H9 (cell line): ENCODE measurements around the gene CSRP3. TPM values are rescaled to one million over a fixed set of nuclear protein-coding genes. Genes with fewer than 3 reads are reported as not detected.

Experiments used
- DNase-seq: peaks from one replicate; pipeline ENCODE4 v3.0.0-alpha.2; 2017
- H2AFZ ChIP-seq: one replicate; pipeline ENCODE4 v1.6.1; 2013; ENCODE audit warnings: mild to moderate bottlenecking, low read length, control low read depth, moderate library complexity
- H2AK5ac ChIP-seq: 2 replicates; pipeline ENCODE4 v1.6.1; 2013; ENCODE audit warnings: low read length, control low read depth, mixed read lengths; ENCODE audit not compliant: insufficient read length
- H2BK120ac ChIP-seq: one replicate; pipeline ENCODE4 v1.6.1; 2013; ENCODE audit warnings: low read depth, mild to moderate bottlenecking, low read length, control low read depth, inconsistent platforms; ENCODE audit not compliant: poor library complexity, severe bottlenecking
- H2BK12ac ChIP-seq: 2 replicates; pipeline ENCODE4 v1.6.1; 2013; ENCODE audit warnings: low read length, control low read depth, mixed read lengths, low read depth; ENCODE audit not compliant: insufficient read length
- H2BK15ac ChIP-seq: 2 replicates; pipeline ENCODE4 v1.6.1; 2013; ENCODE audit warnings: low read depth, low read length, control low read depth
- H2BK20ac ChIP-seq: one replicate; pipeline ENCODE4 v1.6.1; 2013; ENCODE audit warnings: low read depth, mild to moderate bottlenecking, low read length, control low read depth, inconsistent platforms; ENCODE audit not compliant: poor library complexity, severe bottlenecking
- H2BK5ac ChIP-seq: 2 replicates; pipeline ENCODE4 v1.6.1; 2013; ENCODE audit warnings: low read length, control low read depth, mixed read lengths; ENCODE audit not compliant: insufficient read length
- H3K14ac ChIP-seq: 2 replicates; pipeline ENCODE4 v1.6.1; 2013; ENCODE audit warnings: low read length, control low read depth; ENCODE audit not compliant: insufficient read depth
- H3K18ac ChIP-seq: 2 replicates; pipeline ENCODE4 v1.6.1; 2013; ENCODE audit warnings: low read depth, mild to moderate bottlenecking, mixed read lengths, low read length, control low read depth; ENCODE audit not compliant: insufficient read length
- H3K23ac ChIP-seq: 2 replicates; pipeline ENCODE4 v1.6.1; 2013; ENCODE audit warnings: low read length, control low read depth, mixed read lengths, low read depth; ENCODE audit not compliant: insufficient read length
- H3K23me2 ChIP-seq: 2 replicates; pipeline ENCODE4 v1.6.1; 2013; ENCODE audit warnings: low read depth, mild to moderate bottlenecking, mixed read lengths, low read length, control low read depth; ENCODE audit not compliant: insufficient read length, poor library complexity, severe bottlenecking
- H3K27ac ChIP-seq: 2 replicates; pipeline ENCODE4 v1.5.1; 2013; ENCODE audit warnings: low read length, control low read depth, mixed read lengths, low read depth; ENCODE audit not compliant: insufficient read length
- H3K27me3 ChIP-seq: 2 replicates; pipeline ENCODE4 v1.6.1; 2013; ENCODE audit warnings: low read length, control low read depth, inconsistent platforms; ENCODE audit not compliant: insufficient read depth
- H3K4ac ChIP-seq: 2 replicates; pipeline ENCODE4 v1.6.1; 2013; ENCODE audit warnings: low read depth, mild to moderate bottlenecking, control low read depth, inconsistent platforms, low read length, moderate library complexity
- H3K4me1 ChIP-seq: 2 replicates; pipeline ENCODE4 v1.6.1; 2013; ENCODE audit warnings: low read length, control low read depth, inconsistent platforms; ENCODE audit not compliant: insufficient read depth
- H3K4me2 ChIP-seq: 2 replicates; pipeline ENCODE4 v1.6.1; 2013; ENCODE audit warnings: low read length, control low read depth, mixed read lengths; ENCODE audit not compliant: insufficient read length, insufficient read depth
- H3K56ac ChIP-seq: 2 replicates; pipeline ENCODE4 v1.6.1; 2013; ENCODE audit warnings: low read depth, mild to moderate bottlenecking, mixed read lengths, low read length, control low read depth; ENCODE audit not compliant: insufficient read length
- H3K79me1 ChIP-seq: 2 replicates; pipeline ENCODE4 v1.6.1; 2013; ENCODE audit warnings: low read depth, mild to moderate bottlenecking, moderate library complexity, low read length, control low read depth, inconsistent platforms; ENCODE audit not compliant: insufficient read depth, poor library complexity, severe bottlenecking
- H3K79me2 ChIP-seq: 2 replicates; pipeline ENCODE4 v1.6.1; 2013; ENCODE audit warnings: low read length, control low read depth, inconsistent platforms; ENCODE audit not compliant: insufficient read depth
- H3K9ac ChIP-seq: 2 replicates; pipeline ENCODE4 v1.6.1; 2013; ENCODE audit warnings: low read length, control low read depth, mixed read lengths; ENCODE audit not compliant: insufficient read length; ENCODE audit errors: extremely low read depth
- H3K9me3 ChIP-seq: one replicate; pipeline ENCODE4 v1.6.1; 2013; ENCODE audit warnings: low read depth, low read length, inconsistent platforms; ENCODE audit not compliant: control insufficient read depth
- H3T11ph ChIP-seq: one replicate; pipeline ENCODE4 v1.6.1; 2013; ENCODE audit warnings: mild to moderate bottlenecking, low read length, control low read depth, inconsistent platforms
- H4K20me1 ChIP-seq: one replicate; pipeline ENCODE4 v1.6.1; 2013; ENCODE audit not compliant: control insufficient read depth, insufficient read length, insufficient read depth
- H4K5ac ChIP-seq: 2 replicates; pipeline ENCODE4 v1.6.1; 2013; ENCODE audit warnings: low read depth, mild to moderate bottlenecking, mixed read lengths, low read length, control low read depth; ENCODE audit not compliant: insufficient read length
- H4K8ac ChIP-seq: replicated peaks from 2 replicates; pipeline ENCODE4 v1.6.1; 2013; ENCODE audit warnings: low read length, control low read depth, mixed read lengths, low read depth; ENCODE audit not compliant: insufficient read length
- H4K91ac ChIP-seq: 2 replicates; pipeline ENCODE4 v1.6.1; 2013; ENCODE audit warnings: low read depth, mild to moderate bottlenecking, moderate library complexity, mixed read lengths, low read length, control low read depth; ENCODE audit not compliant: insufficient read length
- H3K27ac Mint-ChIP-seq, 3 experiments: 2 replicates in 2 of 3; 3 replicates in 1 of 3; pipeline ENCODE4 v1.8.0; 2020 to 2021; ENCODE audit warnings: mixed read lengths in 3 of 3, mild to moderate bottlenecking in 1 of 3, moderate library complexity in 1 of 3
- H3K27me3 Mint-ChIP-seq: 2 replicates; pipeline ENCODE4 v1.8.0; 2021; ENCODE audit warnings: low read depth, mild to moderate bottlenecking, moderate library complexity, mixed read lengths
- H3K36me3 Mint-ChIP-seq, 3 experiments: 2 replicates in 2 of 3; 3 replicates in 1 of 3; pipeline ENCODE4 v1.8.0; 2020 to 2021; ENCODE audit warnings: low read depth in 3 of 3, mixed read lengths in 3 of 3; ENCODE audit not compliant: insufficient read depth in 1 of 3
- H3K4me1 Mint-ChIP-seq, 2 experiments: 2 replicates each; pipeline ENCODE4 v1.8.0; 2020; ENCODE audit warnings: mixed read lengths in 2 of 2
- H3K4me3 Mint-ChIP-seq, 2 experiments: 2 replicates in 1 of 2; 3 replicates in 1 of 2; pipeline ENCODE4 v1.8.0; 2020 to 2021; ENCODE audit warnings: mild to moderate bottlenecking in 2 of 2, mixed read lengths in 2 of 2, moderate library complexity in 1 of 2
- H3K9me3 Mint-ChIP-seq, 2 experiments: 2 replicates in 1 of 2; 3 replicates in 1 of 2; pipeline ENCODE4 v1.8.0; 2020; ENCODE audit warnings: mild to moderate bottlenecking in 2 of 2, mixed read lengths in 2 of 2, moderate library complexity in 1 of 2
- total RNA-seq: library from RNA; stranded (reverse); gene quantifications from 2 replicates; pipeline ENCODE4 v1.2.1, GENCODE V29; 2021
- TF ChIP-seq, protein P1 (sequence below): fragments of 200-600 bp; sonication (generic); conservative IDR thresholded peaks from 3 replicates; pipeline ENCODE4 v1.8.0; 2021; ENCODE audit warnings: antibody characterized with exemption, mild to moderate bottlenecking

CSRP3 gene
- total RNA-seq, 1 experiment from 2014 or later, result not detected

DNA sequence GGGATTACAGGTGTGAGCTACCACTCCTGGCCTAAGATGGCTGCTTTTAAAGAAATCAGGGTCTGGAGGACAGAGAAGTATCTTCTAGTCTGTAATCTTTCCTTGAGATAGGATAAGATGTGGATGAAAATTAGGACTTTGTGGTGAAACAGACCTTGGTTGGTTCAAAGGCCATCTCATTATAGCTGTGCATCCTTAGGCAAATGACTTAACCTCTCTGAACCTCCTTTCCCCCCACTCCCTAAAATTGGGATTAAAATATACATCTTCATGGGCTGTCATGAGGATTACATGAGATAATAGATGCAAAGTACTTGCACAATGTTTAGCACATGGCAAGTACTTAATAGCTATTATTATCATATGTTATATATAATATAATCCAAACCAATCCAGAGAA lies 49.8 kb upstream of the CSRP3 start:
- peaks cover 7 to 30% (median 13%) of the 10 kb centered on the region in 3 experiments; a peak in 5 of 7 replicates for H3K36me3 Mint-ChIP-seq
- Histone ChIP-seq H3K14ac (no peak overlapping the region), H3K9me3 (no peaks in the 10 kb centered on the region), H2BK15ac (no peak overlapping the region), H3T11ph (no peak overlapping the region), H3K18ac (no peak overlapping the region), H3K79me2 (no peaks in the 10 kb centered on the region), H3K4ac (no peak overlapping the region), H2AFZ (no peak overlapping the region), H3K79me1 (no peaks in the 10 kb centered on the region), H4K20me1 (no peaks in the 10 kb centered on the region), H3K23me2 (no peaks in the 10 kb centered on the region), H3K56ac (no peak overlapping the region), H2BK5ac (no peak overlapping the region), H2BK20ac (no peak overlapping the region), H2AK5ac (no peak overlapping the region), H3K4me2 (no peak overlapping the region), H3K23ac (no peak overlapping the region), H3K27me3 (no peaks in the 10 kb centered on the region), H2BK120ac (no peak overlapping the region), H3K4me1 (no peaks in the 10 kb centered on the region), H4K8ac (no peak overlapping the region), H4K5ac (no peak overlapping the region), H3K9ac (no peak overlapping the region), H3K27ac (no peak overlapping the region), H2BK12ac (no peak overlapping the region), H4K91ac (no peak overlapping the region)
- no peak overlapping the region for H3K27ac Mint-ChIP-seq
- TF ChIP-seq, protein P1, sequence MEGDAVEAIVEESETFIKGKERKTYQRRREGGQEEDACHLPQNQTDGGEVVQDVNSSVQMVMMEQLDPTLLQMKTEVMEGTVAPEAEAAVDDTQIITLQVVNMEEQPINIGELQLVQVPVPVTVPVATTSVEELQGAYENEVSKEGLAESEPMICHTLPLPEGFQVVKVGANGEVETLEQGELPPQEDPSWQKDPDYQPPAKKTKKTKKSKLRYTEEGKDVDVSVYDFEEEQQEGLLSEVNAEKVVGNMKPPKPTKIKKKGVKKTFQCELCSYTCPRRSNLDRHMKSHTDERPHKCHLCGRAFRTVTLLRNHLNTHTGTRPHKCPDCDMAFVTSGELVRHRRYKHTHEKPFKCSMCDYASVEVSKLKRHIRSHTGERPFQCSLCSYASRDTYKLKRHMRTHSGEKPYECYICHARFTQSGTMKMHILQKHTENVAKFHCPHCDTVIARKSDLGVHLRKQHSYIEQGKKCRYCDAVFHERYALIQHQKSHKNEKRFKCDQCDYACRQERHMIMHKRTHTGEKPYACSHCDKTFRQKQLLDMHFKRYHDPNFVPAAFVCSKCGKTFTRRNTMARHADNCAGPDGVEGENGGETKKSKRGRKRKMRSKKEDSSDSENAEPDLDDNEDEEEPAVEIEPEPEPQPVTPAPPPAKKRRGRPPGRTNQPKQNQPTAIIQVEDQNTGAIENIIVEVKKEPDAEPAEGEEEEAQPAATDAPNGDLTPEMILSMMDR, result no peak
- DNase-seq, result no peak
- no peaks in the 10 kb centered on the region for H3K4me1 Mint-ChIP-seq
- H3K9me3 Mint-ChIP-seq, result peaks cover 21 to 36% of the 10 kb centered on the region in 2 experiments
- H3K4me3 Mint-ChIP-seq, result no peak overlapping the region
- H3K27me3 Mint-ChIP-seq, result peaks cover 35% of the 10 kb centered on the region
